Fibroblast of lung (primary cell): Measurements from ENCODE around the gene CHRND.

Experiments
- EZH2 ChIP-seq: IDR thresholded peaks from 2 replicates; pipeline ENCODE4 v1.5.1; 2012; ENCODE audit warnings: low read length, control low read depth, mild to moderate bottlenecking; ENCODE audit errors: missing control alignments
- TF ChIP-seq, protein P1 (sequence below), 2 donors: IDR thresholded peaks in 1 of 2; conservative IDR thresholded peaks in 1 of 2; 1 replicate in 1 of 2; 2 replicates in 1 of 2; pipeline ENCODE4 v1.5.1; 2011 to 2012; ENCODE audit warnings: low read length in 2 of 2, control low read depth in 1 of 2, inconsistent platforms in 1 of 2, low read depth in 1 of 2, mild to moderate bottlenecking in 1 of 2

- TF ChIP-seq, protein P1, sequence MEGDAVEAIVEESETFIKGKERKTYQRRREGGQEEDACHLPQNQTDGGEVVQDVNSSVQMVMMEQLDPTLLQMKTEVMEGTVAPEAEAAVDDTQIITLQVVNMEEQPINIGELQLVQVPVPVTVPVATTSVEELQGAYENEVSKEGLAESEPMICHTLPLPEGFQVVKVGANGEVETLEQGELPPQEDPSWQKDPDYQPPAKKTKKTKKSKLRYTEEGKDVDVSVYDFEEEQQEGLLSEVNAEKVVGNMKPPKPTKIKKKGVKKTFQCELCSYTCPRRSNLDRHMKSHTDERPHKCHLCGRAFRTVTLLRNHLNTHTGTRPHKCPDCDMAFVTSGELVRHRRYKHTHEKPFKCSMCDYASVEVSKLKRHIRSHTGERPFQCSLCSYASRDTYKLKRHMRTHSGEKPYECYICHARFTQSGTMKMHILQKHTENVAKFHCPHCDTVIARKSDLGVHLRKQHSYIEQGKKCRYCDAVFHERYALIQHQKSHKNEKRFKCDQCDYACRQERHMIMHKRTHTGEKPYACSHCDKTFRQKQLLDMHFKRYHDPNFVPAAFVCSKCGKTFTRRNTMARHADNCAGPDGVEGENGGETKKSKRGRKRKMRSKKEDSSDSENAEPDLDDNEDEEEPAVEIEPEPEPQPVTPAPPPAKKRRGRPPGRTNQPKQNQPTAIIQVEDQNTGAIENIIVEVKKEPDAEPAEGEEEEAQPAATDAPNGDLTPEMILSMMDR (conservative IDR thresholded peaks at IDR 0.05 in 1 of 2, IDR thresholded peaks at IDR 0.05 in 1 of 2; ENCODE audit: low read depth in 1 of 2, low read length in 2 of 2): no peak
- TF ChIP-seq EZH2: no peak
Measured at GRCh38 chr2:232540441-232541041, 14.6 kb downstream of the CHRND start.
